Left ventricle myocardium inferior (tissue), 1 donor: ENCODE results near the gene GSG1L. TPM values are rescaled to one million over a fixed set of nuclear protein-coding genes. Genes with fewer than 3 reads are reported as not detected.

ENCODE experiments used
- DNase-seq: peaks from one replicate; pipeline ENCODE4 v3.0.0-alpha.2; 2020
- H3K27ac ChIP-seq: fragments of 200-600 bp; replicated peaks from 2 replicates; pipeline ENCODE4 v1.8.0; 2021
- H3K27me3 ChIP-seq: fragments of 200-600 bp; 2 replicates; pipeline ENCODE4 v1.8.0; 2021; ENCODE audit warnings: low read depth
- H3K36me3 ChIP-seq: fragments of 200-600 bp; 2 replicates; pipeline ENCODE4 v1.8.0; 2021
- H3K4me1 ChIP-seq: fragments of 200-600 bp; 2 replicates; pipeline ENCODE4 v1.8.0; 2021
- H3K4me3 ChIP-seq: fragments of 200-600 bp; 2 replicates; pipeline ENCODE4 v1.8.0; 2021; ENCODE audit warnings: mild to moderate bottlenecking, moderate library complexity
- H3K9me3 ChIP-seq: fragments of 200-600 bp; replicated peaks from 2 replicates; pipeline ENCODE4 v1.8.0; 2021
- intact Hi-C: fragments of 100-400 bp; cut with micrococcal nuclease; formaldehyde crosslinking; loops from one replicate; pipeline ENCODE4 v1.11.0; 2022
- total RNA-seq: library from RNA; stranded (reverse); fragmentation: NEBNext Ultra II Directional; extraction: Animal tissue kit (Norgen Biotek cat#: 25700); gene quantifications from one replicate; pipeline ENCODE4 v1.2.1, GENCODE V29; 2021
- TF ChIP-seq, protein P1 (sequence below): fragments of 200-600 bp; IDR thresholded peaks from 2 replicates; pipeline ENCODE4 v1.8.0; 2021; ENCODE audit warnings: antibody characterized with exemption, mild to moderate bottlenecking, borderline replicate concordance
- donor health status: DM: no; HTN: yes; CAD: no; lungs with severe emphysema.

Gene GSG1L
- total RNA-seq, 1 donor from 2014 or later: 3.4 TPM

DNA sequence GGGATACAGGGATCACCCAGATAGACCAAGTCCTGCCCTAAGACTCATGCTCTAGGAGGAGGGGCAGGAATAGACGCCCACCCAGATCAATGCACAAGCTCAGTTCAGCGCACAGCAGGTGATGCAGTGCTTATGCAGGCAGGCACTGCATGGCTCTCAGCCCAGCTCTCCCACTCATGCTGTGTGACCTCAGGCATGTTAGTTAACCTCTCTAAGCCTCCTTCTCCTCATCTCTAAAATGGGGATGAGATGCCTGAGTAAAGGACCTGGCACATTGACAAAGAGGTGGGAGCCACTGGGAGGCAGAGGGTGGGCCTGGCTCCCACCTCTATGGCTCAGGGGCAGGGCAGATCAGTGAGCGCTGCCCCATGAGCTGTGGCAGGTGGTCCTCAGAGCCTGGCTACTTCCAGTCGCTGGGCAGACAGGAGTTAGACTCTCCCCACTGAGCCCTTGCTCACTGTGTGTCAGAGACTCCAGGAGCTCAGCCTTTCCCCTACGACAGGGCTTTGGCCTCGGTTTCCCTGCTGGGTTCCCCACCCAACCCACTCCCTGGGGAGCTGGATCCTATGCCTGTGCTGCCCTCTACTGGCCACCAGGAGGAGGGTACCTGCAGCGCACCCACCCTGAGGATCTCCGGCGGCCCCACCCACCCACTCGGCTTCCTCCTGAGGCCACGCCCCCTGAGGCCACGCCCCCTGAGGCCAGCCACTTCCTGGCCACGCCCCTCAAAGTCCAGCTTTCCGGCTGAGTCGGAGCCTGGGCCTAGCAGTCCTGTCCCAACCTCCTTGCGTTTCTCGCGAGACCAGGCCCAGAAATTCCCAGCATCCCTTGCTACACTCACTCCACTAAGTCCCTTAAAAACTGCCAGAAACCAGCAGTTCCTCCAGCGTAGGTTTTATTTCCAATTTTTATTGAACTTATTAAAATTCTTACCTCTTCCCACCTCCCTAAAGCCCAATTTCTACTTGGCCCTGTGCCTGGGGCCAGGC, 196.1 kb downstream of the GSG1L start:
- intact Hi-C loops: no loop called here
- DNase-seq: peak; percentile 33
- H3K4me3 ChIP-seq: no peak overlapping the region

DNA sequence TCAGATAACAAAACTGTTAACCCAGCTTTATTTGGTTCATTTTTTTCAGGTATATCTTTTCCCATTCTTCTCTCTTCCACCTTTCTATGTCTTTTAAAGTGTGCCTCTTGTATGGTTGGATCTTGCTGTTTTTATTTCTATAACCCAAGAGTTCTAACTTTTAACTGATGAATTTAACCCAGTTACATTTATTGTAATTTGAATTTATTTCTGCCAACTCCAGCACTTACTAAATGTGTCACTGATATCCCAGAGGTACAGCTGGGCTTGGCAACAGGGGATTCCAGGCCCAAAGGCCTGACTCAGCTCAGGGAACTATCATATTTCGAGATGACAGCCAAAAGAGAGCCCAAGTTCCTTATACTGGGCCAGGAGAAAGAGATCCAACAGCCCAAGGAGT, 200.1 kb downstream of the GSG1L start:
- Histone ChIP-seq H3K27ac (no peak overlapping the region), H3K4me3 (no peak overlapping the region), H3K27me3 (no peaks in the 10 kb centered on the region), H3K4me1 (no peaks in the 10 kb centered on the region), H3K36me3 (no peaks in the 10 kb centered on the region), H3K9me3 (peaks cover 37% of the 10 kb centered on the region)
- TF ChIP-seq, protein P1, sequence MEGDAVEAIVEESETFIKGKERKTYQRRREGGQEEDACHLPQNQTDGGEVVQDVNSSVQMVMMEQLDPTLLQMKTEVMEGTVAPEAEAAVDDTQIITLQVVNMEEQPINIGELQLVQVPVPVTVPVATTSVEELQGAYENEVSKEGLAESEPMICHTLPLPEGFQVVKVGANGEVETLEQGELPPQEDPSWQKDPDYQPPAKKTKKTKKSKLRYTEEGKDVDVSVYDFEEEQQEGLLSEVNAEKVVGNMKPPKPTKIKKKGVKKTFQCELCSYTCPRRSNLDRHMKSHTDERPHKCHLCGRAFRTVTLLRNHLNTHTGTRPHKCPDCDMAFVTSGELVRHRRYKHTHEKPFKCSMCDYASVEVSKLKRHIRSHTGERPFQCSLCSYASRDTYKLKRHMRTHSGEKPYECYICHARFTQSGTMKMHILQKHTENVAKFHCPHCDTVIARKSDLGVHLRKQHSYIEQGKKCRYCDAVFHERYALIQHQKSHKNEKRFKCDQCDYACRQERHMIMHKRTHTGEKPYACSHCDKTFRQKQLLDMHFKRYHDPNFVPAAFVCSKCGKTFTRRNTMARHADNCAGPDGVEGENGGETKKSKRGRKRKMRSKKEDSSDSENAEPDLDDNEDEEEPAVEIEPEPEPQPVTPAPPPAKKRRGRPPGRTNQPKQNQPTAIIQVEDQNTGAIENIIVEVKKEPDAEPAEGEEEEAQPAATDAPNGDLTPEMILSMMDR: no peak
- no peak for DNase-seq
- intact Hi-C loops: no loop called here

More for the DNA sequence above, 196.1 kb downstream of the GSG1L start:
- Histone ChIP-seq H3K27ac (no peak overlapping the region), H3K36me3 (no peaks in the 10 kb centered on the region), H3K27me3 (peaks cover 21% of the 10 kb centered on the region), H3K9me3 (peaks cover 34% of the 10 kb centered on the region), H3K4me1 (no peaks in the 10 kb centered on the region)
- TF ChIP-seq, protein P1: peak; percentile 59

DNA sequence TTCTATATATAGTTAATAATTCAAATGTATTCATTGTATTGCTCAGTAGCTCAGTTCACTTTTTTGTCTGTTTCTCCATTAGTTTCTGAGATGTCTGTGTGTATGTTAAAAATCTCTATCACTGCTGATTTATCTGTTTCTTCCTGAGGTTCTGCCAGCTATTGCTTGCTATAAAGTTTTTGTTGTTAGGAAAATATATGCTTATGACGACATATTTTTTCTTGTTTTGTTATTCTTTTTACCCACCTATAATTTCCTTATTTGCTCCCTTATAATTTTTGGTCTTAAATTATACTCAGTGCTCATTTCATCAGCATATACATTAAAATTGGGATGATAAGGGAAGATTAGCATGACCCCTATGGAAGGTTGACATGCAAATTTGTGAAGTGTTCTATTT, 200.6 kb downstream of the GSG1L start:
- H3K4me1 ChIP-seq: no peaks in the 10 kb centered on the region
- no peak overlapping the region for H3K4me3 ChIP-seq
- no peaks in the 10 kb centered on the region for H3K27me3 ChIP-seq
- DNase-seq: no peak
- no peak overlapping the region for H3K27ac ChIP-seq
- no peaks in the 10 kb centered on the region for H3K36me3 ChIP-seq
- peaks cover 37% of the 10 kb centered on the region for H3K9me3 ChIP-seq
- TF ChIP-seq, protein P1: no peak
- intact Hi-C loops: no loop called here

DNA sequence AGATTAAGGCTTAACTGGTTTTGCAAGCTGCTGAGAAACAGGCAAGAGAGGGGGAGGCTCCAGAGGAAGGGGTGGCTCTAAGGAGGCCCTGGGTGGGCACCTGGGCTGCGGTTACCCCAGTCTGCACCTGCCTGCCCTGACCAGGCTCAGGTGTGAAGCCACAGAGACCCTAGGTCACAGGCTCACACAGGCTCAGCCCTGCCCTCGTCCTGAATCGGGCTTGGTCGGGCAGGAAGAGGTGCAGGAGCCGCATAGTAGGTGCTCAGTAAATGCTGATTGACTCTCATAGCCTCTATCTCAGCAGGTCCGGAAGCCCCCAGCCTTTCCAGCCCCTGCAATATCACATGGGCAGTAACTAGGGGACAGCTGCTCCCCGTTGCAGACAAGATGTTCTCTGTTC, 203.4 kb downstream of the GSG1L start:
- no peak for DNase-seq
- Histone ChIP-seq H3K4me3 (no peak overlapping the region), H3K36me3 (no peaks in the 10 kb centered on the region), H3K27me3 (no peaks in the 10 kb centered on the region), H3K9me3 (peaks cover 29% of the 10 kb centered on the region), H3K4me1 (no peaks in the 10 kb centered on the region), H3K27ac (no peak overlapping the region)
- intact Hi-C loops: no loop called here
- TF ChIP-seq, protein P1: no peak

DNA sequence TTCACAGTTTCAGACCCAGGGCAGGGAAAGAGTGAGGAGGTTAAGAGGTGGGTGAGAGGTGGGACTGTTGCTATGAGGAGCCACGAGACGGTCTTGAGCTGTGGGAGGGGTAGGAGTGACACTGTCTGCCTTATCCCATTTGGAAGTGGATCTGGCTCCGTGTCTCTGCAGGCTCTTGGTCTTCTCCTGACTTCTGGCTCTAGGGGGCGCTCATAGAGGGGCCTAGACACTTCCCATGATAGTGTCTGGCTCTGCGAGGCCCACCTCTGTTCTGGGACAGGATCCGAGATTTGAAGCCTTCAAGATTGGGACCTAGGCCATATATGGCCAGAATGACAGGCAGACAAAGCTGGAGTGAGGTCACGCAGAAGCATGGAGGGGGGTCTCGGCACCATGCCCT, 204.5 kb downstream of the GSG1L start:
- DNase-seq: no peak
- no peaks in the 10 kb centered on the region for H3K27me3 ChIP-seq

More for the DNA sequence above, 204.5 kb downstream of the GSG1L start:
- Histone ChIP-seq H3K9me3 (peaks cover 19% of the 10 kb centered on the region), H3K4me1 (no peaks in the 10 kb centered on the region), H3K4me3 (no peak overlapping the region), H3K36me3 (no peaks in the 10 kb centered on the region), H3K27ac (no peak overlapping the region)
- TF ChIP-seq, protein P1: no peak
- intact Hi-C loops: no loop called here
